ENCODE data around the gene ERBIN.

ERBIN gene

GRCh38 chr5:66009277-66009676, 82.9 kb downstream of the ERBIN start:
- DNase-seq (ENCODE audit: insufficient read length, low spot score) (no peak), FAIRE-seq (no peak)
- TF ChIP-seq CTCF (IDR thresholded peaks at IDR 0.05; ENCODE audit: insufficient read depth, missing control alignments) = no peak

- TF ChIP-seq CTCF (IDR thresholded peaks at IDR 0.05; ENCODE audit: insufficient read depth, missing control alignments) = no peak
- FAIRE-seq = no peak
- no peak for DNase-seq (ENCODE audit: insufficient read length, low spot score)
These were observed 84.1 kb downstream of the ERBIN start for GRCh38 chr5:66010476-66010875.

GRCh38 chr5:66012271-66012670, 85.9 kb downstream of the ERBIN start:
- no peak for TF ChIP-seq CTCF (IDR thresholded peaks at IDR 0.05; ENCODE audit: insufficient read depth, missing control alignments)
- DNase-seq (ENCODE audit: insufficient read length, low spot score) = no peak
- no peak for FAIRE-seq

GRCh38 chr5:66013397-66013796, 87.0 kb downstream of the ERBIN start:
- DNase-seq (ENCODE audit: insufficient read length, low spot score) (no peak), FAIRE-seq (no peak)
- no peak for TF ChIP-seq CTCF (IDR thresholded peaks at IDR 0.05; ENCODE audit: insufficient read depth, missing control alignments)

GRCh38 chr5:66013906-66014305, 87.5 kb downstream of the ERBIN start:
- DNase-seq (ENCODE audit: insufficient read length, low spot score) (no peak), FAIRE-seq (no peak)
- TF ChIP-seq CTCF (IDR thresholded peaks at IDR 0.05; ENCODE audit: insufficient read depth, missing control alignments) = no peak

GRCh38 chr5:66015196-66015960, 89.0 kb downstream of the ERBIN start:
- DNase-seq (ENCODE audit: insufficient read length, low spot score) = no peak
- TF ChIP-seq CTCF (IDR thresholded peaks at IDR 0.05; ENCODE audit: insufficient read depth, missing control alignments) = no peak
- FAIRE-seq = no peak

- DNase-seq (ENCODE audit: insufficient read length, low spot score) = no peak
- FAIRE-seq = no peak
- no peak for TF ChIP-seq CTCF (IDR thresholded peaks at IDR 0.05; ENCODE audit: insufficient read depth, missing control alignments)
These were observed 95.2 kb downstream of the ERBIN start for GRCh38 chr5:66021585-66021984.

Data from D721Med (cell line).